Spleen (tissue), 11 donors: ENCODE data around the gene USP36. TPM values are rescaled to one million over a fixed set of nuclear protein-coding genes. Genes with fewer than 3 reads are reported as not detected.

Experiments
- DNase-seq: peaks from one replicate; pipeline ENCODE4 v3.0.0-alpha.2; 2020
- H3K27ac ChIP-seq, 8 donors: fragments of 200-600 bp; sonication (generic) in 7 of 8; 1 replicate in 4 of 8; 2 replicates in 4 of 8; pipeline versions ENCODE4 v1.5.0 to v1.8.0; 2016 to 2021; ENCODE audit warnings: inconsistent platforms in 4 of 8, mild to moderate bottlenecking in 4 of 8, moderate library complexity in 1 of 8
- H3K27me3 ChIP-seq, 7 donors: fragments of 200-600 bp; sonication (generic) in 6 of 7; replicated peaks in 1 of 7; 1 replicate in 4 of 7; 2 replicates in 3 of 7; pipeline versions ENCODE4 v1.5.0 to v1.8.0; 2016 to 2021; ENCODE audit warnings: inconsistent platforms in 3 of 7, mild to moderate bottlenecking in 1 of 7
- H3K36me3 ChIP-seq, 6 donors: fragments of 200-600 bp; sonication (generic) in 5 of 6; 1 replicate in 4 of 6; 2 replicates in 2 of 6; pipeline versions ENCODE4 v1.5.0 to v1.8.0; 2016 to 2021; ENCODE audit warnings: inconsistent platforms in 2 of 6
- H3K4me1 ChIP-seq, 6 donors: fragments of 200-600 bp; sonication (generic) in 5 of 6; 1 replicate in 3 of 6; 2 replicates in 3 of 6; pipeline versions ENCODE4 v1.5.0 to v1.8.0; 2016 to 2021; ENCODE audit warnings: inconsistent platforms in 3 of 6
- H3K4me3 ChIP-seq, 8 donors: fragments of 200-600 bp; sonication (generic) in 7 of 8; 1 replicate in 4 of 8; 2 replicates in 4 of 8; pipeline versions ENCODE4 v1.5.0 to v1.8.0; 2016 to 2021; ENCODE audit warnings: inconsistent platforms in 4 of 8, mild to moderate bottlenecking in 4 of 8, moderate library complexity in 2 of 8
- H3K9me3 ChIP-seq, 8 donors: fragments of 200-600 bp; sonication (generic) in 7 of 8; 1 replicate in 4 of 8; 2 replicates in 4 of 8; pipeline versions ENCODE4 v1.5.0 to v1.8.0; 2016 to 2021; ENCODE audit warnings: inconsistent platforms in 4 of 8
- POLR2A ChIP-seq, 3 donors: fragments of 450-650 bp; IDR thresholded peaks; one replicate each; pipeline ENCODE4 v1.5.1; 2017; ENCODE audit warnings: antibody characterized with exemption in 3 of 3, mild to moderate bottlenecking in 1 of 3
- POLR2AphosphoS5 ChIP-seq, 3 donors: sonication (generic); formaldehyde crosslinking; IDR thresholded peaks; one replicate each; pipeline ENCODE4 v1.5.1; 2017; ENCODE audit warnings: antibody characterized with exemption in 3 of 3
- WGBS, 5 donors: extraction: QIAGEN DNeasy Blood & Tissue Kit in 3 of 5; methylation state at CpG; one replicate each; pipeline versions ENCODE4 v1.1.5 to v1.1.7; 2013 to 2018; 5-methylcytosine and 5-hydroxymethylcytosine counted together
- intact Hi-C: fragments of 100-400 bp; cut with DNase I; formaldehyde crosslinking; loops from one replicate; pipeline ENCODE4 v1.15.0; 2023; ENCODE audit warnings: low total_unique reads
- polyA plus RNA-seq, 3 donors: library from polyadenylated mRNA; stranded (reverse); fragments of 200-250 nt; gene quantifications; one replicate each; pipeline ENCODE4 v1.2.1, GENCODE V29; 2013
- total RNA-seq, 7 donors: library from RNA; depleted of rRNA in 3 of 7; stranded (reverse); fragments of >200 nt in 3 of 7; fragmentation: NEBNext Ultra II Directional in 4 of 7; extraction: Animal tissue kit (Norgen Biotek cat#: 25700) in 4 of 7; gene quantifications; one replicate each; pipeline versions ENCODE4 v1.1.0 to v1.2.1, GENCODE V29; 2016 to 2021
- TF ChIP-seq, protein P1 (sequence below), 11 experiments: fragments of 200-600 bp in 7 of 11; fragments of 450-650 bp in 4 of 11; sonication (generic) in 4 of 11; IDR thresholded peaks in 8 of 11; conservative IDR thresholded peaks in 3 of 11; 1 replicate in 7 of 11; 2 replicates in 4 of 11; pipeline versions ENCODE4 v1.4.0 to v1.8.0; 2016 to 2021; ENCODE audit warnings: antibody characterized with exemption in 11 of 11, inconsistent platforms in 4 of 11, mild to moderate bottlenecking in 1 of 11
- donor health status: healthy with polysubstance abuse.
- donor health status: DM: no; HTN: no; CAD: no; lungs with moderate emphysema.
- donor health status: DM: no; HTN: no; CAD: no.
- donor health status: Bipolar disorder and iron deficiency.
- donor health status: healthy.
- donor health status: DM: no; HTN: no; CAD: no.
- donor health status: DM: yes; HTN: yes; CAD: no.

The USP36 gene
- total and polyA plus RNA-seq, 10 donors = 13.4 to 95.0 (median 51.6) TPM

DNA sequence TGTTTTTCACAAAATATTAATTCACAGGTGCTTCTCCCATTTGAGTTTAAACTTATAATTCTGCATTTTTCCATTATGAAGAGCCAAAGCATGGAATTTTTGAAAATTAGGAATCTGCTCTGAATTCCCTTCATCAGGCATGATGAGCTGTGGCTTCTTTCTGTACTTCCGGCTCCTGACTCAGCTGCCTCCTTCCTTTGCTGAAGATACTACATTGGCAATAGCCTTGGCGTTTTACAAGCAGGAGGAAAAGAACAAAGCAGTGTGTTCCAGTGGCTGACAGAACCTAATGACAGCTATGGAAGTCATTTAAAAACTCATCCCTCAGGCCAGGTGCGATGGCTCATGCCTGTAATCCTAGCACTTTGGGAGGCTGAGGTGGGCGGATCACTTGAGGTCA lies 18.4 kb upstream of the USP36 start:
- Histone ChIP-seq H3K27ac (no peak overlapping the region), H3K4me1 (peaks cover 0 to 24% (median 6%) of the 10 kb centered on the region in 6 donors), H3K36me3 (peaks cover 0 to 95% (median 32%) of the 10 kb centered on the region in 6 donors), H3K9me3 (no peaks in the 10 kb centered on the region), H3K27me3 (no peaks in the 10 kb centered on the region), H3K4me3 (no peak overlapping the region)
- WGBS, 5 donors = 72 to 88% (median 80%) methylated on average over 4 of the region's 4 CpGs
- no peak for DNase-seq
- intact Hi-C loops = no loop called here
- TF ChIP-seq POLR2AphosphoS5 (IDR thresholded peaks at IDR 0.05) (no peak), POLR2A (IDR thresholded peaks at IDR 0.05) (no peak)
- TF ChIP-seq, protein P1, sequence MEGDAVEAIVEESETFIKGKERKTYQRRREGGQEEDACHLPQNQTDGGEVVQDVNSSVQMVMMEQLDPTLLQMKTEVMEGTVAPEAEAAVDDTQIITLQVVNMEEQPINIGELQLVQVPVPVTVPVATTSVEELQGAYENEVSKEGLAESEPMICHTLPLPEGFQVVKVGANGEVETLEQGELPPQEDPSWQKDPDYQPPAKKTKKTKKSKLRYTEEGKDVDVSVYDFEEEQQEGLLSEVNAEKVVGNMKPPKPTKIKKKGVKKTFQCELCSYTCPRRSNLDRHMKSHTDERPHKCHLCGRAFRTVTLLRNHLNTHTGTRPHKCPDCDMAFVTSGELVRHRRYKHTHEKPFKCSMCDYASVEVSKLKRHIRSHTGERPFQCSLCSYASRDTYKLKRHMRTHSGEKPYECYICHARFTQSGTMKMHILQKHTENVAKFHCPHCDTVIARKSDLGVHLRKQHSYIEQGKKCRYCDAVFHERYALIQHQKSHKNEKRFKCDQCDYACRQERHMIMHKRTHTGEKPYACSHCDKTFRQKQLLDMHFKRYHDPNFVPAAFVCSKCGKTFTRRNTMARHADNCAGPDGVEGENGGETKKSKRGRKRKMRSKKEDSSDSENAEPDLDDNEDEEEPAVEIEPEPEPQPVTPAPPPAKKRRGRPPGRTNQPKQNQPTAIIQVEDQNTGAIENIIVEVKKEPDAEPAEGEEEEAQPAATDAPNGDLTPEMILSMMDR (IDR thresholded peaks at IDR 0.05 in 8 of 11, conservative IDR thresholded peaks at IDR 0.05 in 3 of 11) = no peak

DNA sequence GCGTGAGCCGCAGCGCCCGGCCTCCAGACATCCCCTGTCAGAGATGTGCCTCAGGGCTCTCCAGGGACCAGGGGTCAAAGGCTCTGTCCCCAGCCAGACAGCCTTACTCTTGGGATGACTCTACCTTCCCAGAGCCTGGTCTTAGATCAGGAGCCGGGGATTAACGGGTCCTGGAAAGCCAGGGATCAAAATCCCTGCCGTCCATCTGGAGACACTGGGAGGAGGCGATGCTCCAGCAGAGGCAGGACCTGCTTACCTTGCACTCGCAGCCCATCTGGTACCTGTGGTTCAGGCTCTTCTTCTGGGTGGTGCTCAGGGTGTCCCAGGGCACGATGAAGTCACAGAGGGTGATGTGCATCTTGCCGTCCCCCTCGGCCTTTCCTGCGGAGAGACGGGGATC lies 16.7 kb upstream of the USP36 start:
- H3K36me3 ChIP-seq = peaks cover 0 to 98% (median 36%) of the 10 kb centered on the region in 6 donors
- intact Hi-C loops = no loop called here
- H3K27ac ChIP-seq = no peak overlapping the region
- TF ChIP-seq POLR2AphosphoS5 (IDR thresholded peaks at IDR 0.05) = peak in 1 of 3 donors; percentile 10
- TF ChIP-seq, protein P1 (IDR thresholded peaks at IDR 0.05 in 8 of 11, conservative IDR thresholded peaks at IDR 0.05 in 3 of 11) = no peak
- TF ChIP-seq POLR2A (IDR thresholded peaks at IDR 0.05) = no peak
- peaks cover 0 to 16% (median under 1%) of the 10 kb centered on the region in 6 donors for H3K4me1 ChIP-seq
- no peak overlapping the region for H3K4me3 ChIP-seq
- no peaks in the 10 kb centered on the region for H3K27me3 ChIP-seq
- H3K9me3 ChIP-seq = no peaks in the 10 kb centered on the region
- WGBS, 5 donors = 90 to 97% (median 92%) methylated on average over 13 to 14 of the region's 14 CpGs
- no peak for DNase-seq

DNA sequence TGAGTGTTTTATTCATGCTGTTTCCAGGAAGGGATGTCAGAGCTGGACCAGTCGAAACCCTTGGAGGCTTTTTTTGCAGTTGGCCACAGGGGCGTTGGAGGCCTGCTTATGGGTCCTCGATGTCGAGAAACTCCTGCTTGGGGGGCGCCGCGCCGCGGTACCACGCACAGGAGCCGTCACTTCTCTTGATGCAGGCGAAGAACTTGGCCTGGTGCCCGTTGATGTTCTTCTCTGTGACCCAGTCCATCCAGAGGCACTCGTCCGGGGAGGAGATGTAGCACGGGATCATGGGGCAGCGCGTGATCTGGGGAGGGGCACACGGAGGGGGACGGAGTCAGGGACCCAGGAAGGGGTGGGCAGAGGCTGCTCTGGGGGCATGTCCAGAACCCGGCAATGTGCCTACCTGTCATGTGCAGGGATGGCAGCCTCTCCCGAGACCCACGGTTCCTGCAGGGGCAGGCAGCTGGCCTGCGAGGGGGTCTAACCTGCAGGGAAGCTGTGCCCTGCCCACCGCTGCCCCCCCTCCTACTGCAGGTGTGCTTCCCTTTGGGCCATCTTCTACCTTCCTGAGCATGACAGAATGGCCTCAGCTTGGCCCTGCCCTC lies 15.0 kb upstream of the USP36 start:
- Histone ChIP-seq H3K27me3 (no peaks in the 10 kb centered on the region), H3K4me3 (no peak overlapping the region), H3K36me3 (peaks cover 0 to 93% (median 33%) of the 10 kb centered on the region in 6 donors), H3K9me3 (no peaks in the 10 kb centered on the region), H3K4me1 (peaks cover 0 to 10% (median 0%) of the 10 kb centered on the region in 6 donors), H3K27ac (no peak overlapping the region)
- WGBS, 5 donors = 90 to 97% (median 92%) methylated on average over 8 to 25 of the region's 25 CpGs
- TF ChIP-seq POLR2AphosphoS5 (IDR thresholded peaks at IDR 0.05) (peak in 1 of 3 donors; percentile 2), POLR2A (IDR thresholded peaks at IDR 0.05) (no peak)
- intact Hi-C loops = no loop called here
- no peak for DNase-seq

DNA sequence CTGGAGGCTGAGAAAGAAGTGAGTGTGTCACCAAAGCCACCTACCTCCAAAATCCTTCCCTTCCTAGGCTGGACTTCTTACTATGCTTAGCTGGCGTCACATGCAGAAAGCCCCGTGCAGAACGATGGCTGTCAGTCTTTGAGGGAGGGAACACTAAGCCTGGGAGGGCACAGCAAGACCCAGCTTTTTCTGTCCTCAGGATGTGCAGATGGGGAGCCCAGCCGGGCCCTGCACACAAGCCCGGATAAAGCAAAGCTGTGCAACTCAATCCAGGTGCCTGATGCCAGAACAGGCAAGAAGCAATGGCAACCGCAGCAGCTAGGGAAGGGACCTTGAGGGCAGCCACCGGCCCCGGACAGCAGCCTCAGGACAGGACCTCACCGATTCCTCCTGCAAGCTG lies 13.9 kb upstream of the USP36 start:
- no peak for DNase-seq
- Histone ChIP-seq H3K4me3 (no peak overlapping the region), H3K4me1 (peaks cover 0 to 9% (median 0%) of the 10 kb centered on the region in 6 donors), H3K36me3 (peaks cover 0 to 81% (median 33%) of the 10 kb centered on the region in 6 donors), H3K27ac (no peak overlapping the region), H3K9me3 (no peaks in the 10 kb centered on the region), H3K27me3 (no peaks in the 10 kb centered on the region)
- intact Hi-C loops = no loop called here
- TF ChIP-seq POLR2AphosphoS5 (IDR thresholded peaks at IDR 0.05) (no peak), POLR2A (IDR thresholded peaks at IDR 0.05) (no peak)
- TF ChIP-seq, protein P1 (IDR thresholded peaks at IDR 0.05 in 8 of 11, conservative IDR thresholded peaks at IDR 0.05 in 3 of 11) = no peak
- 83 to 95% (median 91%) methylated on average over 7 to 9 of the region's 9 CpGs for WGBS, 5 donors
